ENCODE data around the gene C1orf105. TPM values are rescaled to one million over a fixed set of nuclear protein-coding genes. Genes with fewer than 3 reads are reported as not detected.
A peak's percentile ranks its signal among the peaks of the same experiment; 100 is the strongest.

C1orf105 gene
- total RNA-seq, 1 experiment from 2014 or later: not detected

DNA sequence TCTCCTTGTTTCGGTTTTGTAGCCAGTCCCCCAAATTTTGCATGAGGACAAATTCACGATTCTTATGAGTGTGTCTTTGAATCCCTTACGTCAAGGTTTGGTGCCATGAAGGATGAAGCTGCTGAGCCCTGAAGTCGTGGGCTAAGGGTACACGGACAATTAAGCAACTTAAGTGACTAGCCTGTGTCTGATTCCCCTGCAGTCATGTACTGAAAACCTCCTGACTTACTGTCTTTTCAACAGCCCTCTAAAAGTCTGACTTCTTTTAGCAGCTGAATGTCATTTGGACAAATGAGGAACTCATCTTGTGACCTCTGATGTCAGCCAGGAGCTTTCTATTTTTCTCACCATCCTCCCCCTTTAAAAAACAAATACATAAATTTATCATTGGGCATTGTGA lies 27.1 kb upstream of the C1orf105 start:
- DNase-seq (ENCODE audit: low read depth, low spot score): peak; percentile 75
- in situ Hi-C loops (cut with HindIII; ENCODE audit: low pct_unique_long_range_greater_than_20kb, low sequenced_read_pairs): no loop called here

DNA sequence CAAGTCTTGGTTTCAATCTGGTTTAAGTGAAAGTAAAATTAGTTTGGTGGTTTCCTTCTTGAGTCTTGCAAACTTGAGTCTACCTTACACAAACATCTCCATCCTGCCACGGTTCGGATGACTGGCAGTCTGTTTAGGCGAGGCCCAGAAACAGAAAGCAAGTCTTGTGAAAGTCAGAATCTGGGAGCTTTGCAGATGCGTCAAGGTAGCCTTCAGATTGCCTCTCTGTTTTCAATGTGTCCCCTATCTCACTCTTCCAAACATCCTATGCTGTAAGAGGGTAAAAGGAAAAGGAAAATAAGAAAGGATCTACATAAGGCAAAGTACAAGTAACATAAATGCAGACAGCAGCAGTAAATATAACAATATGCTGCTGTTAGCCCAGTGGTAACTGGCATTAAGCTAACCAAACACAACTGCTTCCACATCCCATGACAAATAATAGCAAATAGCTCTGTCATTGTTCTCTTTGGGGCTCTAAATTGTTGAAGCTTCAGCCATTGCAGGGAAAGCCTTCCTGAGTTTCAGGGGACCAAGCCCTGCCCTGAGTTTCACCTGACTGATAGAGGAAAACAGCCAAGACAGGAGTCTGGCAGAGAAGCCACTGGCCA lies 26.2 kb upstream of the C1orf105 start:
- DNase-seq (ENCODE audit: low read depth, low spot score): peak; percentile 58
- in situ Hi-C loops (cut with HindIII; ENCODE audit: low pct_unique_long_range_greater_than_20kb, low sequenced_read_pairs): no loop called here

- in situ Hi-C loops (cut with HindIII; ENCODE audit: low pct_unique_long_range_greater_than_20kb, low sequenced_read_pairs): no loop called here
- DNase-seq (ENCODE audit: low read depth, low spot score): no peak
Measured at GRCh38 chr1:172394811-172395210, 25.7 kb upstream of the C1orf105 start.

GRCh38 chr1:172395576-172395975 lies 24.9 kb upstream of the C1orf105 start:
- in situ Hi-C loops (cut with HindIII; ENCODE audit: low pct_unique_long_range_greater_than_20kb, low sequenced_read_pairs): no loop called here
- DNase-seq (ENCODE audit: low read depth, low spot score): no peak

DNA sequence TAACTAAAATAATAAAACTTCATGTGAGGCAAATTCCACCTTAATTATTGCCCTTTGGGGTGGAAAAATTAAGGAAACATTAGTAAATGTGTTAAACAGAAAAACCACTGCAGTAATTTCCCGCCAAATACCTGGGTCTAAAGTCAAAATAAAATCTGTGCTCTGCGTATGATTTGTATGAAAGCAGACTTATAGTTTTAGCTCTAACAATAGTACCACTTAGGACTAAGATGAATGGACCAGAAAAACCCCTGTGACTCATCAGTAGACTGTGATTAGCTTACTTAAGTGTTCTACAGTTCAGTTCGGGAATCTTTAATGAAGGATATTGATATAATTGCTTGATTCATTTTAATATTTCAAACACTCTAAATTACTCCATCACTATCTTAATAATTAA lies 23.3 kb upstream of the C1orf105 start:
- in situ Hi-C loops (cut with HindIII; ENCODE audit: low pct_unique_long_range_greater_than_20kb, low sequenced_read_pairs): no loop called here
- DNase-seq (ENCODE audit: low read depth, low spot score): no peak

DNA sequence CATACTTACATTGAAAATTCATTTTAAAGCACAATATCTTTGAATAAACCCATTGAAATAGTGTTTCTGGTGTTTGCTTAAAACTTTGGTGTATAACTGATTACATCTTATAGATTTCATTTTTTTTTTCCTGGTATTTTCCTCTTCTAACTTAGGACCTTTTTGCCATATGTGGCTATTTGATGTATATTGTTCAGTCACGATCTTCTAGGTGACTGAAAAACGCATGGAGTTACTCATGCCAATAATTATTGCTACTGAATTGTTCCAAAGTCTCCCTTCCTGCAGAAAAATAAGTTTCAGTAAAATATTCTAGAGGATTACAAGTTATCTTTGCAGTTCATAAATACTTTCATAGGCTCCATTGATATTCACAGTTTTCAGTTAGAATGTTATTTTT lies 22.9 kb upstream of the C1orf105 start:
- no peak for DNase-seq (ENCODE audit: low read depth, low spot score)
- in situ Hi-C loops (cut with HindIII; ENCODE audit: low pct_unique_long_range_greater_than_20kb, low sequenced_read_pairs): no loop called here

DNA sequence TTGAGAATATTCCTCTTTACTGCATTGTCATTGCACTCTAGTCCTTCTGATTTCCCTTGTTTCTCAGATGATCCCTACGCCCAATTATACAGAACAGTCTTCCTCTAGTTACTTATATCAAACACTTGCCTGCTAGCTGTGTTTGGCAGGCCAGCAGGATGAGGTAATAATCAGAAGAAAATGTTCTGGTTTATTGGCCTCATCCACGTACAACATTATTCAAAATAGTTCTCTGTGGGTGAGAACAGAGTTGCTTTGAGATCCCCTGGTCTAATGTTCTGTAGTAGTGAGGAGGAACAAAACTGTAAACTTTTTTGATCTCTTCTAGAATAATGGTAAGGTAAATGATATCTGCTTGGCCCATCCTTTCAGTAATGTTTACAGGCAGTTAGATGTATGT lies 22.3 kb upstream of the C1orf105 start:
- in situ Hi-C loops (cut with HindIII; ENCODE audit: low pct_unique_long_range_greater_than_20kb, low sequenced_read_pairs): no loop called here
- DNase-seq (ENCODE audit: low read depth, low spot score): no peak

GRCh38 chr1:172398970-172399755 lies 21.3 kb upstream of the C1orf105 start:
- peak; percentile 90 for DNase-seq (ENCODE audit: low read depth, low spot score)
- in situ Hi-C loops (cut with HindIII; ENCODE audit: low pct_unique_long_range_greater_than_20kb, low sequenced_read_pairs): no loop called here

DNA sequence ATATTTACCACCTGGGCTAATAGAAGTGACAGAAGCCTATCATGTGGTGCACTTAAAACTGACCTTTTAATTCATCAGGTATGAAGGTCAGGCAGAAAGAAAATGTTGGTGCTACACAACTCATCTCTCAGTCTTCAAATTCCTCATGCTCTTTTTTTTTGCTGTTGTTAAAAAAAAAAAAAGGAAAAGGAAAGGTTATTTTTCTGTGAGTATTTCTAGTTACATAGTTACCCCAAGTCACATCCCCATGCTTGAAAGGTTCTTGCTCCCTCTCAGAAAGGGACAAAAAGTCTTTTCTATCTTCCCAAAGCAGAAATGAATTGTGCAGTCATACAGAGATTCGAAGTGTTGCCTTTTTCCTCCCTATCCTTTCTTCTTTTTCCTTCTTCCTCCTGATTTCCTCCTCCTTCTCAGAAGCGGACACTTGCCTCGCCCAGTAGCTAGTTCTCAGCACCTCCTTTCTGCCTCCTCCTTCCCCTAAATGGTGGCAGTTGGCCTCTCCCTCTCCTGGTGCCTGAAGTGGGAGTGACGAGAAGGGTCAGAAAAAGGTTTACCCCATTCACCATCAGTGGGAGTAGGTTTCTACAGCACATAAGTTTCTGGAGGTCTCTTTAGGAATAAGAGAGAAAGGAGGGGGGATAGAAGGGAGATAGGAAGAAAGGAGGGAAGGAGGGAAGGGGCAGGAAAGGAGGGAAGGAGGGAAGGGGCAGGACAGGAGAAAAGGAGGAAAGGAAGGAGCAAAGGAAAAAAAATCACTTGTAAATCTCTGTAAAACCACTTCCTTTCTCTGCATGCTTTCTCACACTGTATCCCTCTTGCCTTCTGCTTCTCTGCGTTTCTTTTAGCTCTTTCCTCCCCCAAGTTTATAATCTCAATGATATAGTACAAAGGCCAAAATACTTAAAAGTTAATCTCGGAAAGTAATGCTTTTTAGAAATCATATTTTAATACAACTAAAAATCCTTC lies 20.4 kb upstream of the C1orf105 start:
- no peak for DNase-seq (ENCODE audit: low read depth, low spot score)
- in situ Hi-C loops (cut with HindIII; ENCODE audit: low pct_unique_long_range_greater_than_20kb, low sequenced_read_pairs): no loop called here

DNA sequence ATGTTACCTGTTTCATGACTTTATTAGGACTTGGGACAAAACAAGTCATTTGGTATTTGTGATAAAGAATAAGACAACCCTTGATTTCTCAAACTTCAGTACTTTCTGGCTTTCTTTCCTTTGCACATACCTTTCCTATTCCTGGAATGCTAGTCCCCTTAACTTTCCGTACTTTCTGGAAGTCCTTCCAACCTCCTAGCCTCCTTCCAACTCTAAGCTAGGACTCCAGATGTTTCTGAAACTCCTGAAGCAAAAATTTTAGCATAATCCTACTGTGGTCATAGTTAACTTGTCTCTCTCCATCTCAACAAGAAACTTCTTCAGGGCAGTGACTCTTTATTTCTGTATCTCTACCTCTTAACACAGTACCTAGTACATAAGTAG lies 19.8 kb upstream of the C1orf105 start:
- in situ Hi-C loops (cut with HindIII; ENCODE audit: low pct_unique_long_range_greater_than_20kb, low sequenced_read_pairs): no loop called here
- DNase-seq (ENCODE audit: low read depth, low spot score): no peak

- in situ Hi-C loops (cut with HindIII; ENCODE audit: low pct_unique_long_range_greater_than_20kb, low sequenced_read_pairs): no loop called here
- DNase-seq (ENCODE audit: low read depth, low spot score): no peak
Measured at GRCh38 chr1:172401477-172401876, 19.0 kb upstream of the C1orf105 start.

GRCh38 chr1:172401892-172402291 lies 18.6 kb upstream of the C1orf105 start:
- no peak for DNase-seq (ENCODE audit: low read depth, low spot score)

DNA sequence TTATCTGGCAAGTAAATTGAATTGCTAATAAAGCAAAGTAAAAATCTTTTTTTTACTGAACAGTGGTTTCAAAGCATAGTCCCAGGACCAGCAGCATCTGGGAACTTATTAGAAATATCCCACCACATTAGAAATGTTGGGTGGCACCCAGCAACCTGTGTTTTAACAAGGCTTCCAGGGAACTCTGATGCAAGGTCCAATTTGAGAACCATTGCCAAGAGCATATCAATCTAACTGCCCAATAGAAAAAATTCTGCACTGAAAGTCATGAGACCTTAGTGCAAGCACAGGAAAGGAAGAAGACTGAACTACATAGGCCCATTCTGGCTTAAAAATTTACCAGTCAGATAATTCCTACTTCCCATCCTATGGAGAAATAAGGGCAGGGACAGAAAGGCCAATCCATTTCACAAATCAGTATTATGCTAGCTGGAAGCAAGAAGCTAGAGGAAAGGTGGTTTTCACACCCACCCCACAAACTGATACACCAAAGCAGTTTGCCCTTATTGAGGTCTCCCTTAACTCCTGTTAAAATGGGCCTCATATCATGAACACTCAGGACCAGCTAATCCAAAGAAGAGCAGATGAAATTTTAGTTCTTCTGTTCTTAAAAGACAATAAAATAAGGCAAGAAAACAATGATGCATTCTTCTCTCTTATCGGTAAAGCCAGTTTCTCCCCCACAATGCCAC lies 17.5 kb upstream of the C1orf105 start:
- in situ Hi-C loops (cut with HindIII; ENCODE audit: low pct_unique_long_range_greater_than_20kb, low sequenced_read_pairs): no loop called here
- no peak for DNase-seq (ENCODE audit: low read depth, low spot score)

More at GRCh38 chr1:172401892-172402291, 18.6 kb upstream of the C1orf105 start:
- in situ Hi-C loops (cut with HindIII; ENCODE audit: low pct_unique_long_range_greater_than_20kb, low sequenced_read_pairs): no loop called here

DNA sequence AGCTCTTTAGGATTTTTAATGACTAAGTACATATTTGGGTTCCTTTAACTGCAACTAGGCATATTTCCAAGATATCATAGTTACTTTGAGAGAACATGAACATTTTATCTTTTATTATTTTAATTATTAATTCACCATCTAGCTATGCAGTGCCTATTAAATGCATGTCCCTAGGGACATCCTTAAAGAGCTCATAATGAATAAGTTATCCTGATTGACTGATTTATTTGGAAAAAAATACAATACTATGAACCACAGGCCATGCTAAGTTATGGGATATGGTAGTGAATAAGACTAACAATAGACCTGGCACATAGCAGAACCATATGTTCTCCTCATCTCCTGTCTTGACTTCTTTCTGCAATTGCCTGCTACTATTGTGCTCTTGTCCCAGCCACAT lies 16.4 kb upstream of the C1orf105 start:
- no peak for DNase-seq (ENCODE audit: low read depth, low spot score)
- in situ Hi-C loops (cut with HindIII; ENCODE audit: low pct_unique_long_range_greater_than_20kb, low sequenced_read_pairs): no loop called here

- in situ Hi-C loops (cut with HindIII; ENCODE audit: low pct_unique_long_range_greater_than_20kb, low sequenced_read_pairs): no loop called here
- no peak for DNase-seq (ENCODE audit: low read depth, low spot score)
Measured at GRCh38 chr1:172405912-172406311, 14.6 kb upstream of the C1orf105 start.

DNA sequence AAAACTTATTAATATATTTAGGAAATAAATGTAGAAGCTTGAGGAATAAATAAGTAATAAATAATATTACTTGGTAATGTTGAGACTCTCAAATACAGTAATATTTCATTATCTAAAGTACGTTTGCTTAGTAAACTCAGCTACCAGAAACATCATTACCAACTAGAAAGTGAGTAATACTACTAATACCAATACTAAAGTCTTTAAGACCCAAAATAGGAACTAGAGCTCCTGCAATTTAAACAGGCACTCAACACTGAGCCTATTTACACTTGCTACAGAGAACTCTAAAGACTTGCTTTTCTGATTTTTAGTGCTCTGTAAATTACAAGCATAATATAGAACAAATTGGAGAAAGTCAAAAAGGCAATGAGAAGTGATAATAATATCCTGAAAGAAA lies 13.5 kb upstream of the C1orf105 start:
- in situ Hi-C loops (cut with HindIII; ENCODE audit: low pct_unique_long_range_greater_than_20kb, low sequenced_read_pairs): no loop called here

GRCh38 chr1:172408958-172409357 lies 11.5 kb upstream of the C1orf105 start:
- in situ Hi-C loops (cut with HindIII; ENCODE audit: low pct_unique_long_range_greater_than_20kb, low sequenced_read_pairs): no loop called here
- DNase-seq (ENCODE audit: low read depth, low spot score): no peak

More for the DNA sequence above, 13.5 kb upstream of the C1orf105 start:
- DNase-seq (ENCODE audit: low read depth, low spot score): no peak

DNA sequence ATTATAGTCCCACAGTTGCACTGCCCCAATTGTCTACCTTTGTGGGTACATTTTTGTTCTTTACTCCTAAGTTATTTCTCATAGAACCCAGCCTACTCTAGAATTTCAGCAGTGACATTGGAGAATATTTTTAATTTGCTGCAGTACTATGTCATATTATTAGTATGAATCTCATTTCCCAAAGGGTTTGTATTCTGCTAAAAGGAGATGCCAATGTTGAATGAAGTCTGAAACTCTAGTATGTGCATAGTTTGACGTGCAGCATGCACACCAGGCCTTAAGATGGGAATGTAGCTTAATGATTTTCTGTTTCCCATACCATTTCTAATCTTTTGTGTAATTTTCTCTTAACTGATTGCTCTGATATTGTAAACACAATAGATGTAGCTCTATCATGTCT lies 10.5 kb upstream of the C1orf105 start:
- in situ Hi-C loops (cut with HindIII; ENCODE audit: low pct_unique_long_range_greater_than_20kb, low sequenced_read_pairs): no loop called here

More for the DNA sequence above, 10.5 kb upstream of the C1orf105 start:
- no peak for DNase-seq (ENCODE audit: low read depth, low spot score)

All from SK-MEL-5 (cell line).